ENCODE data around the gene CEP41.
A peak's percentile ranks its signal among the peaks of the same experiment; 100 is the strongest.

Gene CEP41, protein sequence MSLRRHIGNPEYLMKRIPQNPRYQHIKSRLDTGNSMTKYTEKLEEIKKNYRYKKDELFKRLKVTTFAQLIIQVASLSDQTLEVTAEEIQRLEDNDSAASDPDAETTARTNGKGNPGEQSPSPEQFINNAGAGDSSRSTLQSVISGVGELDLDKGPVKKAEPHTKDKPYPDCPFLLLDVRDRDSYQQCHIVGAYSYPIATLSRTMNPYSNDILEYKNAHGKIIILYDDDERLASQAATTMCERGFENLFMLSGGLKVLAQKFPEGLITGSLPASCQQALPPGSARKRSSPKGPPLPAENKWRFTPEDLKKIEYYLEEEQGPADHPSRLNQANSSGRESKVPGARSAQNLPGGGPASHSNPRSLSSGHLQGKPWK

GRCh38 chr7:130440527-130441365, at the start of gene CEP41:
CEP41 (minus strand) TSS chr7:130441016; CDS start chr7:130440966, 50 bp downstream.
- peak; percentile 98 for DNase-seq

DNA sequence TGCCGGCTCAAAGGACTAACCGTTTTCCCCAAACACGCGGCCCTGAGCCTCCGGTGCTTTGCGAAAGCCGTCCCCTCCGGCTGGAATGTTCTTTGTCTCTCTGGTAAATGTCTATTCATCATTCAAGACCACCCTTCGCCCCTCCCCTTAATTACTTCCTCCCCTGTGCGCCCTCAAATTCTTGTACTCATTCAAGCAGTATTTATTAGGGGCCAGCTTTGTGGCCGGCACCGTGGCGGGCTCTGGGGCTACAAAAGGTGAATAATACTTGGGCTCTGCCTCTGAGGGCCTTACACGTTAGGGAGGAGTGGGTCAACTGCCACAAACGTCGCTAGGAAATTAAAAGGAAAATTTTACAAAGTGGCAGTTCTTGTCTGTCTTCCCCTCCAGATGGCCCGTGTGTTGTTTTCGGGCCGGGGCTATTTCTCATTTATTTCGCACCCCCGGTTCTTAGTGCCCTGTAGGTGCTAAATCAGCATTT, 49.5 kb upstream of the CEP41 start:
- DNase-seq = peak; percentile 55

DNA sequence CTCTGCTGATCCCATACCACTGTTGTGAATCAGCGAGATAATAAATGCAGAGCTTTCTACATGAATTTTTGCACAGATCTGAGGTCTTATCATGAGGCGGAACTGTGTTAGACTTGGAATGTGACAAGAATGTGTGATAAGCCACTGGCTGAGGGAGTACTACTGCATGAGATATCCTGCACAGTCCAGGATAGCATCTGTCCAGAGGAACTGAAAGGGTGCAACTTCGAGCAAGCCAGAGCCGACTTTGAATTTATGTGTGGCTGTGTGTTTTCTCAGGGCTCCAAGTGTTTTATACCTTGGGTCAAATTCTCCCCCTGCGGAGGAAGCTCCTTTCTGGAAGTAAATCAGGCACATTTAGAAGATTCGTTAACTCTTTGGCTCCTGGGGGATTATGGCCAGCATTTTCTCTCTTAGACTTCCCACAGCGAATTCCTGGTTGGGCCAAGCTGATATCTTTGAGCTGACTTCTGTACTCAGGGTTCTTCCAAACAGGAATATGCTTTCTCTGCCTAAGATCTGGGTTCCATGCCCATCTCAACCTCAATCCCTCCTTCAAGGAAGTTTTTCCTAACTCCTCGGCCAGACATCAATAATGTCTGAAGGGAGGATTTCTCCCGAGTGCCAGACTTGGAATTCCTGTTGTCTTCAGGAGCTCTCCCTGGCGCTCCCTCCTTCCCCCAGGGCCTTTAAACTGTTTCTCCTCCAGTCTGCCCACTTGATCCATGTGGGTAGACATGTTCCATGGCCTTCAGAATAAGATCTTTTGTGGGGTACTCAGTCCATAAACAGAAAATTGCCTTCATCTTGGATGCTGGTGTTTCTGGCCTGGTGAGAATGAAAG, 48.5 kb upstream of the CEP41 start:
- DNase-seq = no peak

GRCh38 chr7:130488392-130489139, 47.8 kb upstream of the CEP41 start:
- peak; percentile 47 for DNase-seq

DNA sequence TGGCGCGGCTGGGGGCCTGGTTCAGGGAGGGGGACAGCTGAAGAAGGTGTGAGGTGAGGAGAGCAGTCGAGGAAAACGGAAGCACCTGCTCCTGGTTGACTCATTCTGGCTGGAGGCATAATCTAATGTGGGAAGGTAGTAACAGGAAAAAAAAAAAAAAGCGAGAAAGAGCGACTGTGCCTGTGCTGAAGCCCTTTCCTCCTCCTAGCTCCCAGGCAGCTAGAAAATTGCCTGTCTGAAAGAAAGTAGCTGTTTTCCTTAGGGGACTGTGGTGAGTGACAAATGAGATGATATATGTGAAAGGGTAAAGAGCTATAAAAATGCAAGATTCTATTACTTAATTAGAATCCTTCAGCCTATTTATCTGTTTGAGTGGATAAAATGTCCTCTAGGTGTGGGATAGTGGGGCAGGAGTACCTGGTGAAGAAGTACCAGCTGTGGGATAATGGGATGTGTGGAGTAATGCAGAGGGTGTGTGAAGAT, 46.2 kb upstream of the CEP41 start:
- no peak for DNase-seq

DNA sequence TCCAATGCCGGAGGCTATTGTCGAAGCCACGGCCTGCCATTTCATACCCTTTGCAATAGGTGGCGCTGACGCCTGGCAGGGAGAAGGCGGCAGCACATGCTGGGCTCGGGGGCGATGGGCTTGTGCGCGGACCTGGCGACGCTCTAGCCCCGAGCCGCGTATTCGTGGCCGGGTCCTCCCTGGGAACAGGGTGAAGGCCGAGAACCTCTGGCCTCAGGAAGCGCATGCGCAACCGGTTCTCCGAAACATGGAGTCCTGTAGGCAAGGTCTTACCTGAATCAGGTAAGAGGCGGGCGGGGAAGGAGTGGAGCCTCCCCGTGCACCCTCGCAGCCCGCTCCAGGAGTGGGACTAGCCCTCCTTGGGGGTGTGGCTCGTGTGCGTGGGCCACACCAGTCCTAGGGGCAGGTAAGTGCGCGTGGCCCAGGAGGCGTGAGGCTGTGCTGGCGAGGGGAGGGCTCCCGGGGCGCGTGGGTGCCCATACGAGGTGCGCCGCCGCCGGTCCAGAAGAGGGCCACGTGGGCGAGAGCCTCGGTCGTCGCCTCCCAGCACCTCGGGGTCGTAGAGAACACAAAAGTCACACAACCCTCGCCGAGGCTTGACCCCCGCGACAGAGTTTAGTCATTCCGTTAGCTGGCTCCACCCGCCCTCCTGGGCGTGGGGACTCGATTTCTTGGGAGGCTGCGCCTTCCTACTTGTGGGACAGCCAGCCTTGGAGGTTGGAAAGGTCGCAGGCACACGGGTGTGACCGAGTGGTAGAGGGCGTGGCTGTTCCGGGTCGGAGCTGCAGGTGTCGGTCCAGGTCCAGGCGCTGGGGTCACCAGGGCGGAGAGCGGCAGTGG, 45.5 kb upstream of the CEP41 start:
- DNase-seq = peak; percentile 45

- no peak for DNase-seq
These were observed 44.9 kb upstream of the CEP41 start for GRCh38 chr7:130485734-130486113.

GRCh38 chr7:130483031-130483430, 42.2 kb upstream of the CEP41 start:
- peak; percentile 55 for DNase-seq

GRCh38 chr7:130481898-130482297, 41.1 kb upstream of the CEP41 start:
- DNase-seq = peak; percentile 70

DNA sequence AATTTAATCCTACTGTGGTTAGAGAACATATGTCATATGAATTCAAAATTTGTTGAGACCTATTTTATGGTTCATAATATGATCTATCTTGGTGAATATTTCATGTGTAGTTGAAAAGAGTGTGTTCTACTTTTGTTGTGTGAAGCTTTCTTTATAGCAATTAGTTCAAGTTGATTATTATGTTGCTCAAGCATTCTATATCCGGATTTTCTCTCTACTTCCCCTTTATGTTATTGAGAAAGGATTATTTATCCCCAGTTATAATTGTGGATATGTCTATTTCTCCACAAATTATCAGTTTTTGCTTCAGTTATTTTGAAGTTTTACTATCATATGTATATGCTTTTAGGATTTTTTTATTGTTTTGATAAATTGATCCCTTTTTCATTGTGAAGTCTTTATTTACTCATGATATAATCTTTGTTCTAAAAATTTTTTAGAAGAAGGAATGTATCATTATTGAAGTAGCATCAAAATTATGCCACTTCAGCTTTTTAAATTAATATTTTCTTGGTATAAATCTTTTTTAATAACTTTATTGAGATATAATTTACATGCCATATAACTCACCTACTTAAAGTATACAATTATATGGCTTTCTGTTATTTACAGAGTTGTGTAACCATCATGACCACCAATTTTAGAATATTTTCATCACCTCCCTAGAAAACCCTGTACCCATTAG, 39.0 kb upstream of the CEP41 start:
- DNase-seq = no peak

DNA sequence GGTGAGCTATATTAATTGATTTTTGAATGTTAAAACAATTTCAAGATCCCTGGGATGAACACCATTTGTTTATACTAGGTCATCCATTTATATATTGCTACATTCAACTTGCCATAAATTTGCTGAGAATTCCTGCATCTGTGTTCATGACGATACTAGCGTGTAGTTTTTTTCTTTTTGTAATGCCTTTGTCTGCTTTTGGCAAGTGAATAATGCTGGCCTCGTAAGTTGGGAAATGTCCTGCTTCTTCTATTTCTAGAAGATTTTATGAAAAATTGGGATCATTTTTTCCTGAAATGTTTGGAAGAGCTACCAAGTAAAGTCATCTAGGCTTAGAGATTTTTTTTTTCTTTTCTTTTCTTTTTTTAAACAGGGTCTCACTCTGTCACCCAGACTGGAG, 38.2 kb upstream of the CEP41 start:
- DNase-seq = no peak

GRCh38 chr7:130476297-130477150, 35.7 kb upstream of the CEP41 start:
- peak; percentile 64 for DNase-seq

DNA sequence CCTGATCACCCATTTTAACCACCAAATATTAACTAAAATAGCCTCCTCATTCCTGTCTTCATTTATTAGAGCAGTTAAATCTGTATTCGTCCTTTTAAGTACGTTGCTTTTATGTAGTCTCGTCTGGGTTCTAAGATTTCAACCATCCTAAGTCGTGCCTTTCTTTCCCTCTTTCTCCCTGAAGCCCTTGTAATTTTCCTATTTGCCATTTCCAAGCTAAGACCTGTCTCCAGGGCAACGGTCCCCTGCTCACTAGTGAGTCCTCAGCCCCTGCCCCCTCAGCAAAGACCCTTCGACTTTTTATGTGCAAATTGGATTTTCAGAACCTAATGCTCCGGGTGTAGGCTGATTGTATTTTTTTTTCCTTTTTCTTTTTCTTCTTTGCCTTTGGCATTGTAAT, 35.0 kb upstream of the CEP41 start:
- DNase-seq = no peak

- no peak for DNase-seq
These were observed 33.1 kb upstream of the CEP41 start for GRCh38 chr7:130473876-130474275.

DNA sequence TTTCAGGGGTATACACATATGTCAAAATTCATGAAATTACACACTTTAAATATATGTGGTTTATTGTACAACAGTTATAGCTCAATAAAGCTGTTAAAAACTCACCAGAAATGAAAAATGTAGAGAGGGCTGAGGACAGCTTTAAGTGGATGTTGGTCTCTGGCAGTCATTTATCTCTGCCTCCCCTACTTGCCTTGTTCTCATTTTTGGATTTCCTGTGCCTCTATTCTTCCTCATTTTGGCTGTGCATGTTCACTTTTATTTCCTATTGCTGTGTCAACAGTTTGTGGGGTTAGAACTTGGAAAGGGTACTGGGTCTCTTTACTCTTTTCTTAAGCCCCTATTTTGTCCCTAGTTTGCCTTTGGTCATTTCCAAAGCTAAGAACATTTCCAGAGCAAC, 32.5 kb upstream of the CEP41 start:
- no peak for DNase-seq

GRCh38 chr7:130471974-130472373, 31.2 kb upstream of the CEP41 start:
- no peak for DNase-seq

DNA sequence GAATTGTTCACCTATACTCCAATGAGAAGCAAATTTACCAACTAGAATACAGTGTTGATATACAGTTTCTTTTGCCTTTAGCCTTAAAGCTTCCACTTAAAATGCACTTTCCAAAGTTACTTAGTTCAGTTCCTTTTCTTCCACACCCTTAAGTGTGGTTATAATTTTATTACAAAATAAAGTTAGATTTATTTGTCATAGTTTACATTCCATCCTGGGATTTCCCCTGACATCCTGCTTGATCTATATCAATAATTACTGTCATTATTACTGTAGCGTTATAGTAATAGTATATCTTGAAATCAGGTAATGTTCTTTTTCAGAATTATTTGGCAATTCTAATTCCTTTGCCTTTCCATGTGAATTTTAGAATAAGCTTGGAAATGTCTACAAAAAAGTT, 27.8 kb upstream of the CEP41 start:
- DNase-seq = no peak

DNA sequence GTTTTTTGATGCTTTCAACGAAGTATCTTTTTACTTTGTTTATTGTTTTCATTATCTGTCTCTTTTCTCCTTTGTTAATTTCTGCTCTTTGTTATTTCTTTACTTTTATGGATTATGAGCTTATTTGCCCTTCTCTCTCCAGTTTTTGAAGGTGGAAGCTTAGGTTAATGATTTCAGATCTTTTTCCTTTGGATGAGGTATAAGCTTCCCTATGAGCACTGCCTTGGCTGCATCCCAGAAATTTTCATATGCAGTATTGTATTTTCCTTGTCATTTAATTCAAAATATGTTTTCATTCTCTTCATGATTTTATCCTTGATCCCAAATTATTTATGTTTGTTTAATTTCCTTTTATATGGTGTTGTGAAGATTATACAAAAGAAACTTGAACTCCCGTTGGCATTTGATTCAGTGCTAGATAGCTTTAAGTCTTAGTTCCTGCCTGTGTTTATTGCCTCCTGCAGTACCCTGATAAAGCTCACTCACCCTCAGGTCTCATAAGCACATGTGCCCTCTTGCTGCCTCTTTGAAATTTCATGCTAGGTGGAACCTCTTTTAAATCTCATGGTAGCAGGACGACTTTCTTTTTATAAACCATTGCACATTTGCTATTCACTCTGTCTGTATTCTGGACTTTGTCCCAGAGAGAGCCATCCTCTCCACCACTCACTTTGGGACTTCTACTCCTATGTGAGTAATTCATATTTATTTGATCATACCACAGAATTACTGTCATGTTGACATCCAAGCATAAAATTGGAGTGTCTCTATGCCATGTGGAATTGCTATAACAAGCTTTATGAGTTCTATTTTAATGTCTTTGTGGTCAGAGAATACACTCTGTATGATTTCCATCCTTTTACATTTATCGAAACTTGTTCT, 23.0 kb upstream of the CEP41 start:
- DNase-seq = no peak

Data from left hindlimb (tissue), 1 donor.